Progenitor cell of endocrine pancreas (in vitro differentiated cells): ENCODE results near the gene SLIT3. TPM values are rescaled to one million over a fixed set of nuclear protein-coding genes. Genes with fewer than 3 reads are reported as not detected.
A peak's percentile ranks its signal among the peaks of the same experiment; 100 is the strongest.

ENCODE experiments used
- DNase-seq: peaks from one replicate; pipeline ENCODE4 v3.0.0; 2021; ENCODE audit warnings: low spot score; ENCODE audit not compliant: unreplicated experiment
- H3K27ac Mint-ChIP-seq: 2 replicates; pipeline ENCODE4 v1.8.0; 2021; ENCODE audit warnings: mild to moderate bottlenecking, moderate library complexity, mixed read lengths
- H3K27me3 Mint-ChIP-seq: 2 replicates; pipeline ENCODE4 v1.8.0; 2021; ENCODE audit warnings: mixed read lengths
- H3K36me3 Mint-ChIP-seq: 2 replicates; pipeline ENCODE4 v1.8.0; 2022; ENCODE audit warnings: mixed read lengths; ENCODE audit not compliant: insufficient read depth
- H3K4me1 Mint-ChIP-seq: 2 replicates; pipeline ENCODE4 v1.8.0; 2021; ENCODE audit warnings: low read depth, mixed read lengths
- H3K4me3 Mint-ChIP-seq: 2 replicates; pipeline ENCODE4 v1.8.0; 2021; ENCODE audit warnings: low read depth, mild to moderate bottlenecking, moderate library complexity, mixed read lengths
- H3K9me3 Mint-ChIP-seq: 2 replicates; pipeline ENCODE4 v1.8.0; 2021; ENCODE audit warnings: low read depth, mixed read lengths
- total RNA-seq: library from RNA; stranded (reverse); gene quantifications from 2 replicates; pipeline ENCODE4 v1.2.1, GENCODE V29; 2021
- TF ChIP-seq, protein P1 (sequence below): fragments of 200-600 bp; sonication (generic); IDR thresholded peaks from one replicate; pipeline ENCODE4 v1.5.0; 2021; ENCODE audit warnings: antibody characterized with exemption, mild to moderate bottlenecking; ENCODE audit not compliant: unreplicated experiment

Gene SLIT3
- total RNA-seq, 1 donor from 2014 or later: 18.8 TPM

DNA sequence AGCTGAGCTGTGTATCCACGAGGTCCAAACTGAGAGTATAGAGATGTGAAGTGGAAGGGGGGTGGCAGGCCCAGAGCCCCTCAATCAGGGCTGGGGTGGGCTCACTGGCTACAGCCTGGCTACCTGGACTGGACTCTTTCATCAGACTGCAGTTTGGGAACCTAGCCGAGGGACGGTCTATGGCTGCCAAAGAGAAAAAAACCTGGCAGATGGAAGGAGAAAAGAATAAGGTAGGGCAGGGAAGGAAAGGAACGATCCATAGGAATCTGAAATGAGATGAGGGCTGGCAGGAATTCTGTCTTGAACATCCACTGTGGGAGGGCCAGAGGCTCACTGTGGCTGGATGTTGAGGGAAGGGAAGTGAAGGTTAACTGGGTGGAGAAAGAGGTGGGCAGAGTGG lies 497.4 kb downstream of the SLIT3 start:
- no peak for DNase-seq
- Mint-ChIP-seq H3K9me3 (no peaks in the 10 kb centered on the region), H3K4me1 (peaks cover 1% of the 10 kb centered on the region), H3K27ac (peak overlapping the region; percentile 66), H3K36me3 (no peaks in the 10 kb centered on the region), H3K27me3 (peaks cover 3% of the 10 kb centered on the region), H3K4me3 (no peak overlapping the region)
- TF ChIP-seq, protein P1, sequence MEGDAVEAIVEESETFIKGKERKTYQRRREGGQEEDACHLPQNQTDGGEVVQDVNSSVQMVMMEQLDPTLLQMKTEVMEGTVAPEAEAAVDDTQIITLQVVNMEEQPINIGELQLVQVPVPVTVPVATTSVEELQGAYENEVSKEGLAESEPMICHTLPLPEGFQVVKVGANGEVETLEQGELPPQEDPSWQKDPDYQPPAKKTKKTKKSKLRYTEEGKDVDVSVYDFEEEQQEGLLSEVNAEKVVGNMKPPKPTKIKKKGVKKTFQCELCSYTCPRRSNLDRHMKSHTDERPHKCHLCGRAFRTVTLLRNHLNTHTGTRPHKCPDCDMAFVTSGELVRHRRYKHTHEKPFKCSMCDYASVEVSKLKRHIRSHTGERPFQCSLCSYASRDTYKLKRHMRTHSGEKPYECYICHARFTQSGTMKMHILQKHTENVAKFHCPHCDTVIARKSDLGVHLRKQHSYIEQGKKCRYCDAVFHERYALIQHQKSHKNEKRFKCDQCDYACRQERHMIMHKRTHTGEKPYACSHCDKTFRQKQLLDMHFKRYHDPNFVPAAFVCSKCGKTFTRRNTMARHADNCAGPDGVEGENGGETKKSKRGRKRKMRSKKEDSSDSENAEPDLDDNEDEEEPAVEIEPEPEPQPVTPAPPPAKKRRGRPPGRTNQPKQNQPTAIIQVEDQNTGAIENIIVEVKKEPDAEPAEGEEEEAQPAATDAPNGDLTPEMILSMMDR: no peak

DNA sequence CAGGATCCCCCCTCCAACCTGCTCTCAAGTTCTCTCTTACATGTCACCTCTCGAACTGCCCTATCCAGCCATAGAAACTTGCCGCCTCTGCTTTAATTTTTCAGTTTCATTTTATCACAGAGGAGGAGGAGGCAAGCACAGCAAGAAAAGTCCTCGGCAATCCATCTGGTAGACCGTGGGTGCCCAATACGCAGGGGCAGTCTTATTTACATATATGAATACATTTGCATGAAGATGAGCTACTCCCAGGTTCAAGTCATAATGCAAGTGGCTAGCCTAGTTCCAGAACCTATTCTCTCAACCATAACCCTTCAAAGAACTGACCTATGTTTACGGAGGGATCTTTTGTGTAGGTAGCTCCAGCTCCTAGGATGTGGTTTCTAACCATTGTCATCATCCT lies 498.6 kb downstream of the SLIT3 start:
- H3K36me3 Mint-ChIP-seq: no peaks in the 10 kb centered on the region
- peaks cover 1% of the 10 kb centered on the region for H3K4me1 Mint-ChIP-seq
- TF ChIP-seq, protein P1: no peak
- no peak overlapping the region for H3K27ac Mint-ChIP-seq
- H3K27me3 Mint-ChIP-seq: peaks cover 3% of the 10 kb centered on the region
- DNase-seq: no peak
- H3K4me3 Mint-ChIP-seq: no peak overlapping the region
- H3K9me3 Mint-ChIP-seq: no peaks in the 10 kb centered on the region

DNA sequence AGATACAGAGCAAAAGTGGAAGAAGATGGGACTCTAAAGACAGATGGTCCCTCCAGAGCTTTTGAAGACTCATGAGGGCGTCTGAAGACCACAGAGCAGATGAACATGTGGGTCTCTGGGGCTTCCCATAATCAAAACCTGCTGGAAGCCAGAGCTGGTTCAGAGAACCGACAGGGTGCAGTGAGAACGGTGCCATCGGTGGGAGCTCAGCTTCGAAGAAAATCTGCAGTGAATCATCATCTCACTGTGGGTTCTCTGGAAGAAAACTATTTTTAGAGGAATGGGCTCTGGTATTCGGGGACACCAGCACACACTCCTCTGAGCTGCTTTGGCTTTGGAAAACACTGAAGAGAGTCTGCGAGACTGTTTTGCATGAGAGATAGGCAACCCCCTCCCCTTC lies 499.4 kb downstream of the SLIT3 start:
- Mint-ChIP-seq H3K4me1 (peaks cover 1% of the 10 kb centered on the region), H3K27ac (no peak overlapping the region)

DNA sequence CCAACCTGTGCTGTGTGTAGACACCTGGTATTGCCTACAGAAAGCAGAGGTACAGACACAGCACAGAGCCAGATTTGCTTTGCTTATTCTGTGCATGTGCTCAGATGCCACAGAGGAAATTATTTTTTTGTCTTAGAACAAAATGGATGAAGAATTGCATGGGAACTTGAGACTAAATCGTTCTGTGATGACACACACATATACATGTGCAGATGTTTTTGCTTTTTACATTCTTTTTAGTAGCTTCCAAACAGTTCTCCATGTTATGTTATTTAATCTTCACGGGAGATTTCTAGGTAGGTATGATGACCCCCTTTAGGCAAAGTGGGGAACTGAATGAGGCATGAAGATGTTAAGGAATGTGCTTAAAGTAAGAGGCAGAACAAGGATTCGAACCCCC lies 500.2 kb downstream of the SLIT3 start:
- no peak overlapping the region for H3K4me3 Mint-ChIP-seq
- TF ChIP-seq, protein P1: no peak
- H3K27ac Mint-ChIP-seq: no peak overlapping the region
- H3K9me3 Mint-ChIP-seq: no peaks in the 10 kb centered on the region
- peaks cover 1% of the 10 kb centered on the region for H3K4me1 Mint-ChIP-seq
- peaks cover 3% of the 10 kb centered on the region for H3K27me3 Mint-ChIP-seq
- DNase-seq: no peak
- H3K36me3 Mint-ChIP-seq: no peaks in the 10 kb centered on the region

More for the DNA sequence above, 499.4 kb downstream of the SLIT3 start:
- Mint-ChIP-seq H3K9me3 (no peaks in the 10 kb centered on the region), H3K36me3 (no peaks in the 10 kb centered on the region), H3K27me3 (peaks cover 3% of the 10 kb centered on the region), H3K4me3 (no peak overlapping the region)
- TF ChIP-seq, protein P1: no peak
- DNase-seq: no peak

DNA sequence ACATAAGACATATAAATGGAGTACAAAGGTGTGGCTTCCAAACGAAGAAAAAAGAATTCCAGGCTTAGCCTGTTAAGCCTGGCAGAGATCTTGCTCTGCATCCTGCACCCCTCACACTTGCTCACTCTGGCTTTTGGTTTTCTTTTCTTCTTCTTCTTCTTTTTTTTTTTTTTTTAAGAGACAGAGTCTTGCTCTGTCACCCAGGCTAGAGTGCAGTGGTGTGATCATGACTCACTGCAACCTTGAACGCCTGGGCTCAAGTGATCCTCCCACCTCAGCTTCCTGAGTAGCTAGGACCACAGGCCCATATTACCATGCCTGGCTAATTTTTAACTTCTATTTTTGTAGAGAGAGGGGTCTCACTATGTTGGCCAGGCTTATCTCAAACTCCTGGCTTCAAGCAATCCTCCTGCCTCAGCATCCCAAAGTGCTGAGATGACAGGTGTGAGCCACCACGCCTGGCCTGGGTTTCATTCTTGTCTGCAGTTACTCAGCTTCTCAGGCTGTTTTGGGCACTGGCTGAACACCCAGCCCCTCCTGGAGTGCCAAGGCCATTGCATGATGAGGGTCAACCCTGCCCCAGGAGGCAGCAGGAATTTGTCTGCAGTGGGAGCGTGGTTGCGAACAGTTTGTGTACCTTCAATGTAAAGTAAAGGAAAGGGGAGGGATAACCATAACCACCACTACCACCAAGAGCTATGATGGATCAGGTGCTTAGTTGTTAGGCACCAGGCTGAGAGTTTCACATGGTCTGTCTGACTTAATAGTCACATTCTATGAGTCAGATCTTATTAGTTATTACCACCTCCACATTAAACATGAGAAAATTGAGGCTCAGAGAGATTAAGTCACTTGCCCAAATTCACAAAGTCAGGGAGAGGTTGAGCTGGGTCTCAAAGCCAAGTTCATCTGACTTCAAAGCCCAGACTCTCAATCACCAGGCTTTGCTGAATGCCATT lies 502.6 kb downstream of the SLIT3 start:
- H3K4me1 Mint-ChIP-seq: peaks cover 1% of the 10 kb centered on the region
- TF ChIP-seq, protein P1: no peak
- peaks cover 7% of the 10 kb centered on the region for H3K27me3 Mint-ChIP-seq
- DNase-seq: no peak
- no peaks in the 10 kb centered on the region for H3K9me3 Mint-ChIP-seq
- H3K27ac Mint-ChIP-seq: no peak overlapping the region
- H3K4me3 Mint-ChIP-seq: no peak overlapping the region
- no peaks in the 10 kb centered on the region for H3K36me3 Mint-ChIP-seq
